T-helper 2 cell treated with Interferon-gamma antibody and Interleukin-4, amounts not matched to agents 5 μg/mL and 100 μg/mL, for 36 hours (primary cell): ENCODE measurements around the gene B3GNT2.
"Not testable (repeated sequence)": the region's sequence is repeated elsewhere in the genome, so short reads cannot be mapped to it uniquely, and the experiment has no call there.

Experiments used
- DNase-seq: peaks from one replicate; pipeline ENCODE4 v3.0.0; 2021; ENCODE audit warnings: low spot score
- H3K27ac Mint-ChIP-seq: one replicate; pipeline ENCODE4 v1.8.0; 2021; ENCODE audit warnings: mild to moderate bottlenecking, mixed read lengths
- H3K27me3 Mint-ChIP-seq: one replicate; pipeline ENCODE4 v1.8.0; 2021; ENCODE audit warnings: low read depth, mixed read lengths
- H3K36me3 Mint-ChIP-seq: one replicate; pipeline ENCODE4 v1.8.0; 2021; ENCODE audit warnings: low read depth, mixed read lengths
- H3K4me1 Mint-ChIP-seq: one replicate; pipeline ENCODE4 v1.8.0; 2021; ENCODE audit warnings: low read depth, mixed read lengths
- H3K4me3 Mint-ChIP-seq: one replicate; pipeline ENCODE4 v1.8.0; 2022; ENCODE audit warnings: mild to moderate bottlenecking, moderate library complexity, mixed read lengths
- H3K9me3 Mint-ChIP-seq: one replicate; pipeline ENCODE4 v1.8.0; 2021; ENCODE audit warnings: mixed read lengths

B3GNT2 gene

DNA sequence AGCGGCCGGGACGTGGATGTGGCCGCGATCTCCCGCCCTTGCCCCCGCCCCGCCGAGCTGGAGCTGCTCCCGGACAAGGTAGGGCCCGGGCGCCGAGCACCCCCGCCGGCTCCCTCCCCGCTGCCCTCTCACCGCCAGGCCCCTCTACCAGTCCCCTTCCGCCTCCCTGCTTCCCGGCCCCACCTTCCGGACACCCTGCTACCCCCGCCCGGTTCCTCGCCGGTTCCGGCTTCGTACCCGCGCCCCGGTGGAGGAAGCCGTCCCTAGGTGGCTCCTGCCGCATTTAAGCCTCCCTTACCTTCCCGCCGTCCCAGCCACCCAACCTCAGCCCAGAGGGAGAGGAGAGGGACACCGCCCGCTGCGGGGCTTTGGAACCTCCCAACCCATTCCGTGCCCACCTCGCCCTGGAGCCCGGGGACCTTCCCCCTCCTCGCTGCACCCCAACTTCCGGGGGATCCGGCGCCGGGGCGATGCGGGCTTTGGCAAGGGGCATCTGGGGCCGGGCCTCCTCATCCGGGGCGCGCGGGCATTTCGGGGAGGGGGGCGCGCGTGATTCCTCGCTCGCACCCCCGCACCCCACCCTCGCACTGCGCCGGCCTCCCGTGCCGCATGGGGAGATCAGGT, 475 bp downstream of the B3GNT2 start:
- peaks cover 36% of the 10 kb centered on the region for H3K4me1 Mint-ChIP-seq
- DNase-seq, result peak; percentile 53

DNA sequence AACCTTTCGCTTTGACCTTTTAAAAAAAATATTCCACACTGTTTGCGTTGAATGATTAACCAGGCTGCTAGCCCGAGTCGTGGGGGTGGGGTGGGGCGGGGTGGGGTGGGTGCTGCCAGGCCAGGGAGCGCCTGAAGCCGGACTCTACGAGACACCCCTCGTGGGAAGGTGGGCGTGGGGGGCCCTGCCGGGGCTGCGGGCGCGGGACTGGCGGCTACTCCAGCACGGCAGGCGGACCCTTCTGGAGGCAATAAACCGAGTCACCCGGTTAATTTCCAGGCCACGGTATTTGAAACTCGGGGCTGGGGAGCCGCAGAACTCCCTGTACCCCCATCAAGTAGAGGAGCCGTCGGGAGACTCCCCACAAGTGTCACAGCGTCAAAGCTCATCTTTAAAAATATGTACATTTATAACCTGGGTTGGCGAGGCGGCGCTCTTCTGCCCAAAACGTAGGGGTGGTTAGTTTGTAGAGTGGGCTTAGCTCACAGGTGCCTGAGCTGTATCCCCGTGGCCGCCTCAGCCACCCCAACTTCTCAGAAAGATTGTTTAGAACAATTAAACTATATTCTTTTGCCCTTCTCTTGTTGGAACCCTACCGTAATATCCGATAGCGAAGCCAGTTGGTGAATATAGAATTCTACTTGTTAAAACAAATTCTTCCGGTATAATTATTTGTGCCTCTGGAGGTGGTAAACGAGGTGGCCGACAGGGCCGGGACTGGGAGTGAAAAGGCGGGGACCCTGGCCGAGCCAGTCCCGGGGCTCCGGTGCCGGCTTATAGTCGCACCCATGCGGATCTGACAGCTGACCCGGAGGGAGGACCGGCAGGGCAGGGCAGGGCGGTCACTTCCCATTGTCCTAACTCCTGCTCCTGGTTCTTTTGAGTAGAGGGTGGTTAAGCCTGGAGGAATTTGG, 1.4 kb downstream of the B3GNT2 start:
- peak; percentile 27 for DNase-seq
- peaks cover 6% of the 10 kb centered on the region for H3K36me3 Mint-ChIP-seq
- H3K4me3 Mint-ChIP-seq, result peak overlapping the region; percentile 92
- peak overlapping the region; percentile 93 for H3K27ac Mint-ChIP-seq
- H3K4me1 Mint-ChIP-seq, result peaks cover 45% of the 10 kb centered on the region
- peaks cover 2% of the 10 kb centered on the region for H3K27me3 Mint-ChIP-seq
- H3K9me3 Mint-ChIP-seq, result no peaks in the 10 kb centered on the region

More for the DNA sequence above, 475 bp downstream of the B3GNT2 start:
- no peaks in the 10 kb centered on the region for H3K9me3 Mint-ChIP-seq
- peaks cover 3% of the 10 kb centered on the region for H3K27me3 Mint-ChIP-seq
- H3K4me3 Mint-ChIP-seq, result peak overlapping the region; percentile 84
- peak overlapping the region; percentile 93 for H3K27ac Mint-ChIP-seq
- H3K36me3 Mint-ChIP-seq, result peaks cover 4% of the 10 kb centered on the region

DNA sequence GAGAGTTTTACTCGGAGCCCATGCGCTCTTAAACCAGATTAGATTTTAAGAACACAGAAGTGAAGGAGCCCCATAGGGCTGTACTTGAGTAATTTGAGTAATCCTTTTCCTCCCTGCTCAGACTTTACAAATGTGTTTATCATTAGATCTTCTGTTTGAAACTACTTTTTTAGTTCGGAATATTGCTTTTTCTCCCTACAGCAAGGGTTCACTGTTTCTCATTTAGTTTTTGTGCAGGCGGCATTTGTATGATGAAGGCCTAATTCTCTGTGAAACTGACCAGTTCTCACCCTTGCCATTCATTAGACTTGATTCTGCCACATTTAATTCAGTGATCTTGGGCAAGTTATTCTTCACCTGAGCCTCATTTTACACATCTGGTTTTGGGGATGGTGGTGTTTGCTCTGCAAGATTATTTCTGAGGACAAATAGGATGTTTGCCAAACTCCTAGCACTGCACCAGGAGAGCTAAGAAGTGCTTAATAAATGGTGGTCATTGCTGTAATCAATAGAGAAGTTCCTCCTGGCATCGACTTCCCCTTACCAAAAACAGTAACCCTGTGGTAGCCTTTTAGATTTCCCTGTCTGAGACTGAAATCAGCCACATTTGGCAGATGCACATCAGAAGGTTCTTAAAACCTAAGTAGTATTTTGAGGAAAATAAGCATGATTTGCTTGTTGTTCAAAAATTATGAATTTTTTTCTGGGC, 2.2 kb downstream of the B3GNT2 start:
- H3K36me3 Mint-ChIP-seq, result peaks cover 9% of the 10 kb centered on the region
- H3K9me3 Mint-ChIP-seq, result no peaks in the 10 kb centered on the region
- peak overlapping the region; percentile 82 for H3K27ac Mint-ChIP-seq
- no peak for DNase-seq
- H3K4me3 Mint-ChIP-seq, result peak overlapping the region; percentile 92
- H3K4me1 Mint-ChIP-seq, result peaks cover 49% of the 10 kb centered on the region
- H3K27me3 Mint-ChIP-seq, result no peaks in the 10 kb centered on the region

DNA sequence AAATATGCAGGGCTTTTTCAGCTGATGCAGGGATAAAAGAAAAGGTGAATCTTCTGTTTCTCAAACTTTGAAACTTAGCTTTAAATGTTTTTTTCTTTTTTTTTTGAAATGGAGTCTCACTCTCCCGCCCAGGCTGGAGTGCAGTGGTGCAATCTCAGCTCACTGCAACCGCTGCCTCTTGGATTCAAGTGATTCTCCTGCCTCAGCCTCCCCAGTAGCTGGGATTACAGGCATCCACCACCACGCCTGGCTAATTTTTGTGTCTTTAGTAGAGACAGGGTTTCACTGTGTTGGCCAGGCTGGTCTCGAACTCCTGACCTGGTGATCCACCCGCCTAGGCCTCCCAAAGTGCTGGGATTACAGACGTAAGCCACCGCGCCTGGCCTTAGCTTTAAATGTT, 2.9 kb downstream of the B3GNT2 start:
- Mint-ChIP-seq H3K4me3 (peak overlapping the region; percentile 92), H3K27ac (peak overlapping the region; percentile 85), H3K4me1 (peaks cover 54% of the 10 kb centered on the region)
- DNase-seq, H3K36me3 Mint-ChIP-seq, H3K9me3 Mint-ChIP-seq, H3K27me3 Mint-ChIP-seq: not testable (repeated sequence)

DNA sequence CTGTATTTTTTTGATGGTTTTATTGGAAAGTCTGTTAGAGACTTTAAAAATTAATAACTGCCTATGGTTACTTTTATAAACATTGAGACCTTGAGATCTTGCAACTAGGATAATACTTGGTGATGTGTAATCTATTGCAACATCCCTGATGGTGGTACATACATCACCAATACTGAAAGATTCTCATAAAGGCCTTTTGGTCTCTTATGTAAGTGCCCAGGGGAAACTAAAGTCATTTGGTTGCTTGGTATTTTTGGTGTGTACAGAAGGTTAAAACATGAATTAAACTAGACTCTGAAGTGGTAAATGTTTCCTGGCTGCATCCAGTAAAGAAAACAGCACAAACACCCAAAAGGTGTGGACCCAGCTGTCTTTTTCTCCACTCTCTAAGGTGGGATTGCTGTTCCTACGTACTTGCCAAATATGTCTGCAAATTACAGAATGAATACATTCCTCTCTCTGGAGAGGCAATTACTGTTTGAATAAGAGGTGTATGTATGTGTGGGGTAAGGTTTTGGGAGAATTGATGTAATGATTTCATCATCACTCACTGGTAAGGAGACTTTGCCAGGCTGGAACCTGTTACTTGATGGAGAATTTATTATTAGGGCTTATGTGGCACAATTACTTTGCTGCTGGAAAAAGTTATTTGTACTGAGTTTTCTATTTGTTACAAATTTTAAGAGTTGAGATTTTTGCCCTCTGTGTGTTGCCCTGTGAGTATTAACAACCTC, 3.6 kb downstream of the B3GNT2 start:
- no peak for DNase-seq
- H3K27ac Mint-ChIP-seq, result peak overlapping the region; percentile 85
- H3K9me3 Mint-ChIP-seq, result no peaks in the 10 kb centered on the region
- peaks cover 10% of the 10 kb centered on the region for H3K36me3 Mint-ChIP-seq
- H3K4me3 Mint-ChIP-seq, result peak overlapping the region; percentile 78
- peaks cover 54% of the 10 kb centered on the region for H3K4me1 Mint-ChIP-seq
- no peaks in the 10 kb centered on the region for H3K27me3 Mint-ChIP-seq

DNA sequence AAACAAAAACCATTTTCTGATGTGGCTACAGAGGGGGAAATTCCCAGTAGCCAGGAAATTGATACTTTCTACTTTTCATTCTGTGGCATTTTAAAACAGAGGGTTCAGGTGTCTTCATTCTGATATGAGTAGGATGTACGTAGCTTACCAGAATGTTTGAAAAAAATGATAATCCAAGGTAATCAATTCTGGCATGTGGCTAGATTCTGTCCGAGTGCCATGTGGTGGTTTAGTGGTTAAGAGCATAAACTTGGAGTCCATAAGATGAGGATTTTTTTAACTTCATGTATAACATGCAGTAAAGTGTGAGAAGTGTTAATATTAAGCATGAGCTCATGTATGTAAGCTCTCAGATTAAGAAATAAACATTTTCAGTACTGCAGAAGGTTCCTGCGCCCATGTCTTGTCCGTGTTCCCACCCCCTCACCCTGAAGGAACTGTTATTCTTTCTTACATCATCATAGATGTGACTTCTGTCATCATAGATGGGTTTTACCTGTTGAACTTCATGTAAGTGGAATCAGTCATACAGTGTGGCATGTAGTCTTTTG, 4.5 kb downstream of the B3GNT2 start:
- H3K4me1 Mint-ChIP-seq, result peaks cover 54% of the 10 kb centered on the region
- peak overlapping the region; percentile 85 for H3K27ac Mint-ChIP-seq
- DNase-seq, result no peak
- H3K36me3 Mint-ChIP-seq, result peaks cover 10% of the 10 kb centered on the region
- H3K27me3 Mint-ChIP-seq, result no peaks in the 10 kb centered on the region
- peak overlapping the region; percentile 78 for H3K4me3 Mint-ChIP-seq
- H3K9me3 Mint-ChIP-seq, result no peaks in the 10 kb centered on the region

DNA sequence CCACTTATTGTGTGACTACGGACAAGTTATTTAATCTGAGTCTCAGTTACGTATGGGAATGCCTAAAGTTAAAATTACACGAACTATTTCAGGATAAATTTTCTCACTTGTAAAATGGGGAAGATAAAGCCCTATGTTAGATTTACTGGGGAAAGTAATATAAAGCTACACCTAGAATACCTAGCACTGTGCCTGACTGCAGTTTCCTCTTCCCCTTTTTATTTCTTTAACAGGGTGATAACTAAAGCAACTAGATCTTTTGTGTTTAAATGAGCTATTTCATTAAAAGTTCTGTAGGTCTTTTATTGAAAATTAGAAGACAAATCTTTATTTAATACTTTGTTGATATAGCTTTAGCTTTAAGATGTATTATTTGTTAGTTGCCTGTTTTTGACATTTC, 5.0 kb downstream of the B3GNT2 start:
- H3K36me3 Mint-ChIP-seq, result peaks cover 10% of the 10 kb centered on the region
- peak overlapping the region; percentile 78 for H3K4me3 Mint-ChIP-seq

DNA sequence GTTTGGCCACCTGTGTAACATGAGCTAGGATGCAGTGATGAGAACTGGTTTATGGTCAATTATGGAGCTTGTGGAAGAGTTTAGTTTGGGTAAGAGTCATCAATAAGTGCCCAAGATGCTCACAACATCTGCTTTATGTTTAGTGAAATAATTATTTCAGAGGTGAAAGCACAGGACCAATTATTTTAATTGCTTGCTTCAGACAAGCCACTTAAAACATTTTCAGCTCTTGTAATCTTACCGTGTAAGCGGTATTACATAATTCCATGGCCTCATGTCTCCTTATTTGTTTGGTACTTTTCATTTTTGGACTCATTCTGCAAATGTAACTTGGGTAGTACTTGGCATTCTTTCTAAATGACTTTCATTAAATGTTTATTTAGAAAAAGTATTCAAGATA, 5.4 kb downstream of the B3GNT2 start:
- Mint-ChIP-seq H3K4me3 (peak overlapping the region; percentile 78), H3K9me3 (no peaks in the 10 kb centered on the region), H3K36me3 (peaks cover 10% of the 10 kb centered on the region), H3K4me1 (peaks cover 54% of the 10 kb centered on the region), H3K27me3 (no peaks in the 10 kb centered on the region), H3K27ac (no peak overlapping the region)
- DNase-seq, result no peak

More for the DNA sequence above, 5.0 kb downstream of the B3GNT2 start:
- no peaks in the 10 kb centered on the region for H3K9me3 Mint-ChIP-seq
- H3K27ac Mint-ChIP-seq, result peak overlapping the region; percentile 85
- no peaks in the 10 kb centered on the region for H3K27me3 Mint-ChIP-seq
- no peak for DNase-seq
- peaks cover 54% of the 10 kb centered on the region for H3K4me1 Mint-ChIP-seq

DNA sequence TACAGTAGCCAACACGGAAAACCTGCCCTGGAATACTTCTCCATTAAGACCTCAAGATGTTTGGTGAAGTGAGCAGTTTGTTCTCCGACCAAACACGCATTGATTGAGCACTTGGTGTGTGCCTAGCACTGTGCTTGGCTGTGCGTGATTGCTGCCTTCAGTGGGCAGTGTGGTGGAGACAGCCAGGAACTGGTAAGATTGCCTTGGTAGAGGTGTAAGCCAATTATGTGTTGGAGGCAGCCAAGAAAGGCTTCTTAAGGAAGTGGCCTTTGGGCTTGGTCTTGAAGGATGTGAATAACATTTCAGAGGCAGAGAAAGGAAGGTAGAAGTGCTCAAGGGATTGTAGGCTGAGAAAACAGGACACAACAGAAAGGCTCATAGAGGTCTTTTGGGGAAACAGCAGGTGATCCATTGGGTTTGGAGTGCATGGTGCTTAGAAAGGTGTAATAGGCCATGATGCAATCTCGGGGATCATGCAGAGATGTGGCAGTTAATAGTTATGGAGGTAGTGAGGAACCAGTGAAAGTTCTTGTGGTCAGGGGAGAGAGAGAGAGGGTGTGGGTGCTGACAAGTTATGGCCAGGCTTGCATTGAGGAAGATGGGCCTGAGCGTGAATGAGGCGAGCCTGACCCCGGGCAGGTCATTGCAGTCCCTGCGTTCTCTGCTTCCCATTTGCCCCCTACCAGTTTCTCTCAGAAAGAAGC, 6.3 kb downstream of the B3GNT2 start:
- no peaks in the 10 kb centered on the region for H3K27me3 Mint-ChIP-seq
- H3K36me3 Mint-ChIP-seq, result peaks cover 13% of the 10 kb centered on the region
- H3K27ac Mint-ChIP-seq, result peak overlapping the region; percentile 32
- peak overlapping the region; percentile 28 for H3K4me3 Mint-ChIP-seq
- peaks cover 54% of the 10 kb centered on the region for H3K4me1 Mint-ChIP-seq
- no peaks in the 10 kb centered on the region for H3K9me3 Mint-ChIP-seq
- DNase-seq, result no peak

DNA sequence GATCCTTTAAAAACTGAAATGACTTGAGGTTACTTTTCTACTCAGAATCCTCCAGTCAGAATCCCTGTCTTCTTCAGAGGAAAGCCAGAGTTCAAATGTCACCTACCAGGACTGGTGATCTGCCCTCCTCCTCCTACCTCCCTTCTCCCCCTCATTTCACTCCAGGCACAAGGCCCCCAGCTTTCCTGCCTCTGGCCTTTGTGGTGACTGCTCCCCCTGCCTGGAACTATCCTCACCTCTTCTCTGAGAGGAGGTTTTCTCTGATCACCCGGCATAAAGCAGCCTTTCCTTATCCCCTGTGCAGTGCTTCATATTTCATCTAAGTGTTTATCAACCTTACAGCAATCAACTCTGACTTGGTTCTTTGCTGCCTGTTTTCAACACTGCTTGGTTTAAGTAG, 6.8 kb downstream of the B3GNT2 start:
- Mint-ChIP-seq H3K27me3 (no peaks in the 10 kb centered on the region), H3K9me3 (no peaks in the 10 kb centered on the region), H3K36me3 (peaks cover 17% of the 10 kb centered on the region), H3K4me1 (peaks cover 55% of the 10 kb centered on the region), H3K27ac (peak overlapping the region; percentile 63), H3K4me3 (no peak overlapping the region)
- no peak for DNase-seq

DNA sequence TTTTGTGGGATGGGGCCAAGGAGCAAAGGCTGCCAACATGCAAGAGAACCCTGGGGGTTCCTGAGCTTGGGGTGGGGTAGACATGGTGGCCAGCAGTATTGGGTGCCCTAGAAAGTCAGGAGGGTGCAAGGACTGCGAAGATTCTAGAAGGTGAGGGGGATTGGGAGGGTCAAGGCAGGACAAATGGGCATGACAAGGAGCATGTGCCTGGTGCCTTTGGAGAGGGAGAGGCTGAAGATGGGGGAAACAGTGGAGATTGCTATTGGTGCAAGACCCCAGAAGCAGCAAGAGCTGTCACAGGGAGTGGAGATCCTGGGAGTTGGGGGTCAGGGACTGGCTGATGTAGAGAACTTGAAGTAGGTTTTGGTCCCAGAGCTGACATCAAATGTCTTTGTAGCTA, 7.5 kb downstream of the B3GNT2 start:
- Mint-ChIP-seq H3K9me3 (no peaks in the 10 kb centered on the region), H3K4me3 (no peak overlapping the region), H3K27ac (no peak overlapping the region), H3K27me3 (no peaks in the 10 kb centered on the region), H3K36me3 (peaks cover 19% of the 10 kb centered on the region), H3K4me1 (peaks cover 53% of the 10 kb centered on the region)
- no peak for DNase-seq

DNA sequence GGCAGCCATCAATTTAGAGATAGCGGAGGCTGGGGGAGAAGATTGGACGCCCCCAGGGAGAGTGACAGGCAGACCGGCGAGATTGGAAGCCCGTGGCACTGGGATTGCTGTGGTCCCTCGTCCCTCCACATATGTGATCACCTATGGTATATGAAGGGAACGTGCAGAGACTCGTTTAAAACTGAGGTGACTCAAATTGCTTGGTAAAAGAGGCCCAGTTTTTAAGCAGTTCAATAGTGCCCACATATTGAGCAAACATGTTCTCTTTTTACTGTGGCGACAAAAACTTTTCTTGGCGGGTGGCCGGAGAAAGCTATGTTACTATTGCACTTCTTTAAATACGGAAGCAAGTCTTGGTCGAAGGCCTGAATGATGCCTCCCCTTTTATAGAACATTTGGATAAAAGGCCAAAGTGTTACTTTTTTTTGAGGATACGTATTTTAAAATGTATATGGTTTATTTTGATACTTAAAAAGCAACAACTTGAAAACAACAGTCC, 9.1 kb downstream of the B3GNT2 start:
- Mint-ChIP-seq H3K4me3 (no peak overlapping the region), H3K9me3 (peaks cover 2% of the 10 kb centered on the region), H3K27ac (peak overlapping the region; percentile 2), H3K36me3 (peaks cover 29% of the 10 kb centered on the region), H3K4me1 (peaks cover 42% of the 10 kb centered on the region), H3K27me3 (no peaks in the 10 kb centered on the region)
- DNase-seq, result no peak

DNA sequence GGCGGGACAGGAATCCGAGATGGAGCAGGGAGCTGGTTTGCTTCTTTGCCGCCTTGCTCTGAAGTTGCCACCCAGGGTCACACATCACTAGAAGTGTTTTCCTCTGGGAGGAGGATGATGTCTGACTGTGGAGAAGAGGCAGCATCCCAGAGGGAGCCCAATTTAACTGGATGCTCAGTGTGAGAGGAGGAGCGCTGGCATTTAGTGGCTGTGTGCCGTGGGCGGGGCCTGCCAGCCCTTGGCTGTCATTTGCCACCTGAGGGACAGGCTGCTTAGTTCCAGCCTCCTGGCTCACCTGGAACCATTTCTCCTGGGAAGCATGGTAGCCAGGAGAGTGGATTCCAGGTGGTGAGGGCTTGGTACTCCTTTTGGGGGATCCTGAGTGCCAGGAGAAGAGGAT, 9.6 kb downstream of the B3GNT2 start:
- H3K27me3 Mint-ChIP-seq, result no peaks in the 10 kb centered on the region
- no peak overlapping the region for H3K27ac Mint-ChIP-seq
- peaks cover 39% of the 10 kb centered on the region for H3K4me1 Mint-ChIP-seq
- H3K4me3 Mint-ChIP-seq, result no peak overlapping the region
- peaks cover 5% of the 10 kb centered on the region for H3K9me3 Mint-ChIP-seq
- peaks cover 32% of the 10 kb centered on the region for H3K36me3 Mint-ChIP-seq
- DNase-seq, result no peak
